Endothelial cell of umbilical vein (primary cell): Measurements from ENCODE around the gene ATP6V1G1. TPM values are rescaled to one million over a fixed set of nuclear protein-coding genes. Genes with fewer than 3 reads are reported as not detected.

Experiments used
- BruUV-seq: library from RNA; stranded (reverse); fragments of 400-500 nt; replicated peaks from 2 replicates; lab custom pipeline; 2021; lab: Mats Ljungman, UMichigan
- CTCF ChIA-PET: fragments of 300-600, 350-600 bp; sonication (Branson Sonifier 250); formaldehyde crosslinking; loops from one replicate; lab custom pipeline; 2021; ENCODE audit warnings: antibody characterized with exemption, inconsistent platforms; lab: Charles Lee
- POLR2A ChIA-PET: fragments of 300-600, 350-600 bp; sonication (Branson Sonifier 250); formaldehyde crosslinking; loops from one replicate; lab custom pipeline; 2021; ENCODE audit warnings: antibody characterized with exemption, inconsistent platforms; lab: Charles Lee
- DNase-seq: peaks from one replicate; pipeline ENCODE4 v3.0.0-alpha.2; 2011; ENCODE audit warnings: low read depth, low spot score
- FAIRE-seq: peaks from 2 replicates; lab custom pipeline; 2011; peaks lifted over from hg19 to GRCh38; lab: Jason Lieb, UNC
- H2AFZ ChIP-seq: 2 replicates; pipeline ENCODE4 v1.6.0; 2012; ENCODE audit warnings: low read depth, low read length, control low read depth, inconsistent platforms
- H3K27ac ChIP-seq: 2 replicates; pipeline ENCODE4 v1.5.1; 2011; ENCODE audit warnings: low read depth, mild to moderate bottlenecking, control low read depth, low read length, moderate library complexity; ENCODE audit not compliant: insufficient read depth
- H3K27me3 ChIP-seq, 2 experiments: 2 replicates each; pipeline versions ENCODE4 v1.6.0 to v1.6.1; 2011; ENCODE audit warnings: low read length in 2 of 2, mixed read lengths in 1 of 2; ENCODE audit not compliant: control insufficient read depth in 2 of 2, insufficient read depth in 2 of 2
- H3K36me3 ChIP-seq, 2 experiments: 2 replicates in 1 of 2; 3 replicates in 1 of 2; pipeline ENCODE4 v1.5.1; 2011; ENCODE audit warnings: low read length in 2 of 2, mild to moderate bottlenecking in 1 of 2, moderate library complexity in 1 of 2; ENCODE audit not compliant: control insufficient read depth in 2 of 2, insufficient read depth in 2 of 2; ENCODE audit errors: extremely low read depth in 1 of 2
- H3K4me1 ChIP-seq: 3 replicates; pipeline ENCODE4 v1.5.1; 2011; ENCODE audit warnings: mild to moderate bottlenecking, low read length; ENCODE audit not compliant: control insufficient read depth, insufficient read depth; ENCODE audit errors: extremely low read depth
- H3K4me2 ChIP-seq: 2 replicates; pipeline ENCODE4 v1.6.1; 2011; ENCODE audit warnings: low read length, control low read depth, mixed read lengths; ENCODE audit not compliant: insufficient read depth
- H3K4me3 ChIP-seq, 3 experiments: fragments of 200-600 bp in 1 of 3; sonication (generic), shearing (Covaris generic) in 1 of 3; replicated peaks in 1 of 3; 2 replicates each; pipeline ENCODE4 v1.5.1; 2011 to 2016; ENCODE audit warnings: control low read depth in 3 of 3, low read length in 3 of 3, mild to moderate bottlenecking in 2 of 3, inconsistent platforms in 1 of 3, low read depth in 1 of 3, moderate library complexity in 1 of 3; ENCODE audit not compliant: insufficient read depth in 1 of 3
- H3K79me2 ChIP-seq: 2 replicates; pipeline ENCODE4 v1.6.0; 2012; ENCODE audit warnings: low read length, inconsistent platforms; ENCODE audit not compliant: control insufficient read depth, insufficient read depth
- H3K9ac ChIP-seq: replicated peaks from 2 replicates; pipeline ENCODE3; 2011; ENCODE audit warnings: low read length, control low read depth; ENCODE audit not compliant: insufficient read depth; ENCODE audit errors: extremely low read depth
- H3K9me1 ChIP-seq: replicated peaks from 3 replicates; pipeline ENCODE4 v1.6.0; 2011; ENCODE audit warnings: mild to moderate bottlenecking, low read length; ENCODE audit not compliant: control insufficient read depth, insufficient read depth; ENCODE audit errors: extremely low read depth
- H3K9me3 ChIP-seq: replicated peaks from 2 replicates; pipeline ENCODE4 v1.5.1; 2012; ENCODE audit warnings: low read length, inconsistent platforms; ENCODE audit not compliant: control insufficient read depth, insufficient read depth
- H4K20me1 ChIP-seq: replicated peaks from 2 replicates; pipeline ENCODE3; 2011; ENCODE audit warnings: mild to moderate bottlenecking, low read length; ENCODE audit not compliant: control insufficient read depth, insufficient read depth; ENCODE audit errors: extremely low read depth
- CTCF ChIP-seq, 2 donors: IDR thresholded peaks; 1 replicate in 1 of 2; 2 replicates in 1 of 2; pipeline ENCODE4 v1.5.1; 2011; ENCODE audit warnings: low read length in 2 of 2, mild to moderate bottlenecking in 2 of 2, moderate library complexity in 2 of 2, control low read depth in 1 of 2, inconsistent platforms in 1 of 2, low read depth in 1 of 2; ENCODE audit not compliant: insufficient read depth in 1 of 2; ENCODE audit errors: extremely low read depth in 1 of 2
- EZH2 ChIP-seq: IDR thresholded peaks from 2 replicates; pipeline ENCODE4 v1.6.1; 2012; ENCODE audit warnings: borderline replicate concordance, low read depth, mild to moderate bottlenecking, moderate library complexity, low read length, inconsistent platforms; ENCODE audit not compliant: severe bottlenecking
- FOS ChIP-seq: IDR thresholded peaks from 2 replicates; pipeline ENCODE4 v1.6.1; 2011; ENCODE audit warnings: mild to moderate bottlenecking, low read length, moderate library complexity, borderline replicate concordance; ENCODE audit not compliant: insufficient read depth
- JUN ChIP-seq: IDR thresholded peaks from 2 replicates; pipeline ENCODE4 v1.6.1; 2011; ENCODE audit warnings: borderline replicate concordance, low read depth; ENCODE audit not compliant: insufficient read length, insufficient read depth
- dilution Hi-C: fragments of 300-500 bp; cut with MboI; formaldehyde crosslinking; loops from one replicate; pipeline ENCODE4 v1.15.0; 2019; ENCODE audit warnings: low sequenced_read_pairs; ENCODE audit not compliant: extremely low pct_ligation_motif_present
- intact Hi-C: fragments of 100-400 bp; cut with micrococcal nuclease; formaldehyde crosslinking; loops from one replicate; pipeline ENCODE4 v1.10.0; 2022
- polyA plus RNA-seq, 4 experiments: library from polyadenylated mRNA; depleted of rRNA in 3 of 4; stranded (reverse) in 3 of 4; unstranded in 1 of 4; fragments of >200 nt; gene quantifications; 2 replicates each; pipeline versions ENCODE4 v1.2.1 to v1.2.3, GENCODE V29; 2011 to 2012; ENCODE audit warnings: missing spikeins in 1 of 4
- total RNA-seq: library from RNA; stranded (reverse); gene quantifications from 2 replicates; pipeline ENCODE4 v1.2.3, GENCODE V29; 2021

The ATP6V1G1 gene
- total and polyA plus RNA-seq, 2 donors (not counting 3 experiments of a cell fraction or from before 2014, with no cell fraction given): 78.9 to 96.9 TPM

GRCh38 chr9:114614373-114614772 lies 26.8 kb downstream of the ATP6V1G1 start:
- Histone ChIP-seq H3K9ac (no peak overlapping the region), H3K9me1 (no peaks in the 10 kb centered on the region), H3K4me1 (peaks cover 14% of the 10 kb centered on the region), H3K9me3 (no peaks in the 10 kb centered on the region), H3K27me3 (no peaks in the 10 kb centered on the region), H3K4me3 (no peak overlapping the region), H3K79me2 (no peaks in the 10 kb centered on the region), H3K36me3 (no peaks in the 10 kb centered on the region), H3K27ac (no peak overlapping the region), H2AFZ (no peak overlapping the region), H4K20me1 (no peaks in the 10 kb centered on the region), H3K4me2 (no peak overlapping the region)
- intact Hi-C loops: no loop called here
- no peak for DNase-seq
- POLR2A ChIA-PET: no interaction called here
- CTCF ChIA-PET: interaction anchor here (1.0 kb wide), 1 partner anchor 22 kb away, joined by 3 read pairs; no protein-coding TSS in a partner anchor
- FAIRE-seq: no peak
- TF ChIP-seq FOS (no peak), EZH2 (no peak), JUN (no peak), CTCF (IDR thresholded peaks at IDR 0.05; ENCODE audit: extremely low read depth in 1 of 2, insufficient read depth in 1 of 2, low read depth in 1 of 2, low read length in 2 of 2) (no peak)
- BruUV-seq: no TSS peak
- dilution Hi-C loops: no loop called here
